HCT116 (cell line): ENCODE measurements around the gene WSCD2. TPM values are rescaled to one million over a fixed set of nuclear protein-coding genes. Genes with fewer than 3 reads are reported as not detected.

Experiments
- ATAC-seq: fragments of 200-7000 bp; cut with Tn5 transposase; 2 replicates; pipeline ENCODE4 v1.9.1; 2020; ENCODE audit warnings: mild to moderate bottlenecking, moderate library complexity
- BruUV-seq: library from RNA; stranded (reverse); fragments of 400-500 nt; replicated peaks from 2 replicates; lab custom pipeline; 2021; lab: Mats Ljungman, UMichigan
- CTCF ChIA-PET: fragments of 300-600 bp; sonication (Branson Sonifier 250); formaldehyde crosslinking; loops from one replicate; lab custom pipeline; 2021; ENCODE audit warnings: antibody characterized with exemption; lab: Charles Lee
- POLR2A ChIA-PET: fragments of 300-600, 350-600 bp; sonication (Branson Sonifier 250); formaldehyde crosslinking; loops from one replicate; lab custom pipeline; 2021; ENCODE audit warnings: antibody characterized with exemption; lab: Charles Lee
- RAD21 ChIA-PET, 2 experiments: fragments of 300-600 bp; sonication (Branson Sonifier 250); formaldehyde crosslinking; loops; one replicate each; lab custom pipeline; 2023; ENCODE audit warnings: low total read pairs in 2 of 2; ENCODE audit not compliant: uncharacterized antibody in 2 of 2, unreplicated experiment in 2 of 2, low non-redundant PET in 1 of 2; lab: Charles Lee
- DNase-seq: peaks from one replicate; pipeline ENCODE4 v3.0.0-alpha.2; 2010; ENCODE audit warnings: low read depth, low spot score
- H2AFZ ChIP-seq: fragments of 200-600 bp; shearing (Covaris generic), sonication (generic); 2 replicates; pipeline ENCODE4 v1.6.1; 2017; ENCODE audit warnings: low read depth, mixed run types, mixed read lengths, antibody characterized with exemption, low read length; ENCODE audit not compliant: poor library complexity, severe bottlenecking
- H3K27ac ChIP-seq: 2 replicates; pipeline ENCODE4 v1.5.1; 2012; ENCODE audit warnings: low read depth, low read length
- H3K27me3 ChIP-seq: fragments of 200-600 bp; sonication (generic); 2 replicates; pipeline ENCODE4 v1.6.1; 2016; ENCODE audit warnings: mixed run types, low read length, mixed read lengths; ENCODE audit not compliant: insufficient read depth
- H3K36me3 ChIP-seq, 2 experiments: fragments of 200-500 bp in 1 of 2; fragments of 200-600 bp in 1 of 2; sonication (Bioruptor generic) in 1 of 2; sonication (generic) in 1 of 2; 2 replicates each; pipeline versions ENCODE4 v1.5.1 to v1.6.1; 2014 to 2016; ENCODE audit warnings: low read length in 2 of 2, inconsistent platforms in 1 of 2, mixed read lengths in 1 of 2, mixed run types in 1 of 2; ENCODE audit not compliant: insufficient read depth in 2 of 2, control insufficient read depth in 1 of 2
- H3K4me1 ChIP-seq, 2 experiments: fragments of 200-600 bp in 1 of 2; sonication (generic) in 1 of 2; 2 replicates each; pipeline versions ENCODE4 v1.5.1 to v1.6.1; 2012 to 2017; ENCODE audit warnings: low read length in 2 of 2, inconsistent platforms in 1 of 2, mild to moderate bottlenecking in 1 of 2, mixed read lengths in 1 of 2, mixed run types in 1 of 2, moderate library complexity in 1 of 2; ENCODE audit not compliant: insufficient read depth in 2 of 2, control insufficient read depth in 1 of 2
- H3K4me2 ChIP-seq: fragments of 200-600 bp; sonication (generic); 2 replicates; pipeline ENCODE4 v1.6.1; 2017; ENCODE audit warnings: mixed run types, low read length, mixed read lengths
- H3K4me3 ChIP-seq, 2 experiments: fragments of 200-600 bp in 1 of 2; sonication (generic) in 1 of 2; replicated peaks in 1 of 2; 2 replicates each; pipeline ENCODE4 v1.5.1; 2011 to 2016; ENCODE audit warnings: low read length in 2 of 2, control low read depth in 1 of 2, low read depth in 1 of 2, mild to moderate bottlenecking in 1 of 2, mixed read lengths in 1 of 2, mixed run types in 1 of 2
- H3K79me2 ChIP-seq: fragments of 200-600 bp; sonication (generic); 2 replicates; pipeline ENCODE4 v1.6.1; 2017; ENCODE audit warnings: mild to moderate bottlenecking, mixed run types, low read length, moderate library complexity, mixed read lengths; ENCODE audit not compliant: insufficient read depth
- H3K9ac ChIP-seq: fragments of 200-600 bp; sonication (generic); 2 replicates; pipeline ENCODE4 v1.6.1; 2016; ENCODE audit warnings: low read length, mixed read lengths
- H3K9me2 ChIP-seq: fragments of 200-600 bp; sonication (generic), shearing (Covaris generic); 2 replicates; pipeline ENCODE4 v1.6.1; 2017; ENCODE audit warnings: mixed run types, mild to moderate bottlenecking, moderate library complexity; ENCODE audit not compliant: insufficient read depth
- H3K9me3 ChIP-seq, 2 experiments: fragments of 200-500 bp in 1 of 2; fragments of 200-600 bp in 1 of 2; sonication (Bioruptor generic) in 1 of 2; sonication (generic) in 1 of 2; 2 replicates each; pipeline ENCODE4 v1.6.1; 2014 to 2017; ENCODE audit warnings: low read length in 2 of 2, mixed read lengths in 2 of 2, inconsistent platforms in 1 of 2, low read depth in 1 of 2, mild to moderate bottlenecking in 1 of 2, mixed run types in 1 of 2, moderate library complexity in 1 of 2; ENCODE audit not compliant: control insufficient read depth in 1 of 2, insufficient read depth in 1 of 2
- H4K20me1 ChIP-seq: fragments of 200-600 bp; sonication (generic), shearing (Covaris generic); 2 replicates; pipeline ENCODE4 v1.6.1; 2017; ENCODE audit warnings: mixed run types, mild to moderate bottlenecking, moderate library complexity; ENCODE audit not compliant: insufficient read depth
- CEBPB ChIP-seq: IDR thresholded peaks from 2 replicates; pipeline ENCODE4 v1.6.1; 2012; ENCODE audit warnings: low read depth
- ELF1 ChIP-seq: IDR thresholded peaks from 2 replicates; pipeline ENCODE4 v1.6.1; 2012; ENCODE audit warnings: low read depth, borderline replicate concordance
- EZH2 ChIP-seq: fragments of 200-600 bp; sonication (generic); IDR thresholded peaks from 2 replicates; pipeline ENCODE4 v1.6.1; 2017; ENCODE audit warnings: antibody characterized with exemption, mixed run types
- EZH2phosphoT487 ChIP-seq: fragments of 200-600 bp; IDR thresholded peaks from 2 replicates; pipeline ENCODE4 v1.6.1; 2018; ENCODE audit warnings: antibody characterized with exemption, borderline replicate concordance
- JUND ChIP-seq: IDR thresholded peaks from 2 replicates; pipeline ENCODE4 v1.6.1; 2012
- POLR2A ChIP-seq: IDR thresholded peaks from 2 replicates; pipeline ENCODE4 v1.7.0; 2011; ENCODE audit warnings: borderline replicate concordance; ENCODE audit not compliant: insufficient read depth, insufficient read length; ENCODE audit errors: extremely low read depth
- SIN3A ChIP-seq: IDR thresholded peaks from 2 replicates; pipeline ENCODE4 v1.6.1; 2012; ENCODE audit warnings: low read depth
- SP1 ChIP-seq: IDR thresholded peaks from 2 replicates; pipeline ENCODE4 v1.6.1; 2012; ENCODE audit warnings: low read depth
- YY1 ChIP-seq: IDR thresholded peaks from 2 replicates; pipeline ENCODE4 v1.6.1; 2011; ENCODE audit warnings: low read length, low read depth, moderate library complexity, mild to moderate bottlenecking; ENCODE audit not compliant: insufficient replicate concordance; ENCODE audit errors: extremely low read depth
- ZNF274 ChIP-seq: fragments of 200-500 bp; sonication (Bioruptor generic); IDR thresholded peaks from 2 replicates; pipeline ENCODE4 v1.6.1; 2014; ENCODE audit warnings: mild to moderate bottlenecking, low read depth, low read length, inconsistent platforms
- intact Hi-C: fragments of 100-400 bp; cut with micrococcal nuclease; formaldehyde crosslinking; loops from 2 replicates; pipeline ENCODE4 v1.10.0; 2022
- total RNA-seq: library from RNA; stranded (reverse); gene quantifications from one replicate; pipeline ENCODE4 v1.2.1, GENCODE V29; 2021; ENCODE audit not compliant: unreplicated experiment
- TF ChIP-seq, protein P1 (sequence below): IDR thresholded peaks from 2 replicates; pipeline ENCODE4 v1.6.1; 2012
- TF ChIP-seq, protein P2 (sequence below): IDR thresholded peaks from 2 replicates; pipeline ENCODE4 v1.6.1; 2011; ENCODE audit warnings: mild to moderate bottlenecking, low read length, moderate library complexity; ENCODE audit not compliant: insufficient replicate concordance; ENCODE audit errors: extremely low read depth

The WSCD2 gene
- total RNA-seq, 1 experiment from 2014 or later: 0.05 TPM

DNA sequence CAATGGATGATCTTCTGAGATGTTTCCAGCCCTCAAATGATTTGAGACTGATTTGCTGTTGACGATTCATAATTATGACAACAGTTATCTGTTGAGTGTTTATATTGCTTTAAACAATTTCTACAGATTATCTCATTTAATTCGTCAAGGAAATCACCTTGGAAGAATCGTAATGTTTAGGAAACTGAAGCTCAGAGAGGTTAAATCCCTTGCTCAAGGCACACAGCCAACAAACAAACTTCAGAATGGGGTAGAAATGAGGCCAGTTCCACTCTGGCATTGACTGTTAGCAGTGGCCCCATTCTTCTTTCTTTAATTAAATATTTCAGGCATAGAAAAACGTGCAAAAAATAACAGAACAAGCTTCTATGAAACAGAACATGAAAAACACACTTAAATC, 4.0 kb upstream of the WSCD2 start:
- ChIA-PET CTCF (no interaction called here), RAD21 (no interaction called here), POLR2A (no interaction called here)
- no peak for ATAC-seq
- Histone ChIP-seq H3K4me1 (peaks cover 0 to 8% of the 10 kb centered on the region in 2 experiments; a peak in 2 of 4 replicates), H3K4me3 (no peak overlapping the region), H3K36me3 (no peaks in the 10 kb centered on the region), H3K9me2 (no peaks in the 10 kb centered on the region), H3K27me3 (peaks cover 61% of the 10 kb centered on the region), H4K20me1 (no peaks in the 10 kb centered on the region), H3K9ac (no peak overlapping the region), H3K4me2 (no peak overlapping the region), H3K27ac (no peak overlapping the region), H3K79me2 (no peaks in the 10 kb centered on the region), H3K9me3 (no peaks in the 10 kb centered on the region), H2AFZ (no peak overlapping the region)
- no TSS peak for BruUV-seq
- no peak for DNase-seq
- TF ChIP-seq EZH2: no peak
- intact Hi-C loops: no loop called here

DNA sequence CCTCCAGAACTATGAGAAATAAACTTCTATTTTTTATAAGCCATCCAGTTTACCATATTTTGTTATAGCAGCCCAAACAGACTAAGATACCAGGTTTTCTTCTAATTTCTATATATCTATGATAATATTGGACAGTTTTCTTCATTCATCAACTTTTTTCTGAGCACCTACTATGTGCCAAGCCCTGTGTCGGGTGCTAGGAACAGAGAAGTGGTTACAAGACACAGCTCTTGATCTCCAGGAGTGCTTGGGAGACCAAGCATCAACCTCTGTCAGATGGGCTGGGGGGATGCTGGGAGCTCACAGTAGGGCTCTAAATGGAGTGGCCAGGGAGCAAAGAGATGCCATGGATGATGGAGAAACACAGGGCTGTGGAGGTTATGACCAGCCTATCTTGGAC, 2.9 kb upstream of the WSCD2 start:
- Histone ChIP-seq H3K79me2 (no peaks in the 10 kb centered on the region), H4K20me1 (no peaks in the 10 kb centered on the region), H3K4me2 (no peak overlapping the region), H3K27ac (no peak overlapping the region), H3K4me3 (no peak overlapping the region), H3K4me1 (peaks cover 0 to 8% of the 10 kb centered on the region in 2 experiments; a peak in 2 of 4 replicates), H3K27me3 (peaks cover 68% of the 10 kb centered on the region), H3K9me3 (no peaks in the 10 kb centered on the region), H2AFZ (no peak overlapping the region), H3K9me2 (no peaks in the 10 kb centered on the region), H3K9ac (no peak overlapping the region), H3K36me3 (no peaks in the 10 kb centered on the region)
- BruUV-seq: no TSS peak
- no peak for ATAC-seq
- no peak for DNase-seq
- intact Hi-C loops: no loop called here
- ChIA-PET CTCF (no interaction called here), POLR2A (no interaction called here), RAD21 (no interaction called here)
- TF ChIP-seq, protein P1, sequence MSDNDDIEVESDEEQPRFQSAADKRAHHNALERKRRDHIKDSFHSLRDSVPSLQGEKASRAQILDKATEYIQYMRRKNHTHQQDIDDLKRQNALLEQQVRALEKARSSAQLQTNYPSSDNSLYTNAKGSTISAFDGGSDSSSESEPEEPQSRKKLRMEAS: no peak
- TF ChIP-seq EZH2 (no peak), SIN3A (no peak), ZNF274 (no peak), YY1 (no peak), SP1 (no peak), ELF1 (no peak), POLR2A (no peak), CEBPB (no peak), JUND (no peak), EZH2phosphoT487 (no peak)
- TF ChIP-seq, protein P2, sequence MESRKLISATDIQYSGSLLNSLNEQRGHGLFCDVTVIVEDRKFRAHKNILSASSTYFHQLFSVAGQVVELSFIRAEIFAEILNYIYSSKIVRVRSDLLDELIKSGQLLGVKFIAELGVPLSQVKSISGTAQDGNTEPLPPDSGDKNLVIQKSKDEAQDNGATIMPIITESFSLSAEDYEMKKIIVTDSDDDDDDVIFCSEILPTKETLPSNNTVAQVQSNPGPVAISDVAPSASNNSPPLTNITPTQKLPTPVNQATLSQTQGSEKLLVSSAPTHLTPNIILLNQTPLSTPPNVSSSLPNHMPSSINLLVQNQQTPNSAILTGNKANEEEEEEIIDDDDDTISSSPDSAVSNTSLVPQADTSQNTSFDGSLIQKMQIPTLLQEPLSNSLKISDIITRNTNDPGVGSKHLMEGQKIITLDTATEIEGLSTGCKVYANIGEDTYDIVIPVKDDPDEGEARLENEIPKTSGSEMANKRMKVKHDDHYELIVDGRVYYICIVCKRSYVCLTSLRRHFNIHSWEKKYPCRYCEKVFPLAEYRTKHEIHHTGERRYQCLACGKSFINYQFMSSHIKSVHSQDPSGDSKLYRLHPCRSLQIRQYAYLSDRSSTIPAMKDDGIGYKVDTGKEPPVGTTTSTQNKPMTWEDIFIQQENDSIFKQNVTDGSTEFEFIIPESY: no peak
